Erythroblast (primary cell): ENCODE results near the gene NR3C2.

Experiments used
- DNase-seq, 2 experiments: peaks; one replicate each; lab custom pipeline; 2025; lab: John Stamatoyannopoulos, UW
- GATA1 ChIP-seq: IDR thresholded peaks from 2 replicates; pipeline ENCODE4 v1.6.1; 2011; ENCODE audit warnings: low read depth, mild to moderate bottlenecking, control low read depth, low read length, moderate library complexity
- POLR2A ChIP-seq: IDR thresholded peaks from 2 replicates; pipeline ENCODE4 v1.6.1; 2011; ENCODE audit warnings: mild to moderate bottlenecking, low read length

The NR3C2 gene

DNA sequence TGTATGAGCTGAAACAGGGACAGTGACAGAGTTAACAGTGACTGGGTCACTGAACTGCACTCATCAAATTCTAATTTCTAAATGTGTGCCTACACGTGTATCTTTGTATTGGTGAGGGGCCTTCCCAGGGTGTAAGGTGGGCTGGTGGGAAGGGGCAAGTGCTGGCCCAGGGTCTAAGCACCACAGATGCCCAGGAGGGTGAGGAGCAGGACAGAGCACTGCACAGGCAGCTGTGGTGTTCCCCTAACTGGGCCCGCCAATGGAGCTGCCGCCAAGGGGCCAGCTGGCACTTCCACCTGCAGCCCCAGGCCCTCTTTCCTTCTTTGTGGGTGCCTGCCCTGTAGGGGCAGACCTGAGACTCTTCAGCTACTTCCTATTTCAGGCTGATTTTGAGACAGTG, 360.5 kb downstream of the NR3C2 start:
- TF ChIP-seq GATA1 (no peak), POLR2A (no peak)
- no peak for DNase-seq

DNA sequence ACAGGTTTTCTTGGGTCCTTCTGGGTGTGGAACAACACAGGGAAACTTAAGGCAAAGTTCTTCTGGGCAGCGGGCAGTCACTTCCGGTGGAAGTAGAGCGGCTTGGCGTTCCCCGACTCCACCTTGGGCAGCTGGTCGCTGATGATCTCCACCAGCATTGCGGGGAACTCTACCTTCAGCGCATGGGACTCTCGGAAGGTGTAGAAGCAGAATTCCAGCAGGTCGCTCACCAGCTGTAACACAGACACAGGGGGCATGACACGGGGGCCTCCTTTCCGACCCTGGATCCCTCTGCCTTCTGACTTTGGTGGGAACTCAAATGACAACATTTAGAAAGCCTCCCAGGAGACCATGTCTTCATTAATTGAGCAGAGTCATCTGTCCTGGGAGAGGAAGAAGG, 360.9 kb downstream of the NR3C2 start:
- no peak for DNase-seq

GRCh38 chr4:148079961-148080360, 362.3 kb downstream of the NR3C2 start:
- DNase-seq, result no peak
- no peak for TF ChIP-seq POLR2A
- TF ChIP-seq GATA1, result no peak

More for the DNA sequence above, 360.9 kb downstream of the NR3C2 start:
- TF ChIP-seq GATA1 (no peak), POLR2A (no peak)

GRCh38 chr4:148078061-148078460, 364.2 kb downstream of the NR3C2 start:
- no peak for DNase-seq
- TF ChIP-seq GATA1, result no peak
- no peak for TF ChIP-seq POLR2A

GRCh38 chr4:148077581-148077980, 364.6 kb downstream of the NR3C2 start:
- TF ChIP-seq GATA1 (no peak), POLR2A (no peak)
- DNase-seq, result no peak

DNA sequence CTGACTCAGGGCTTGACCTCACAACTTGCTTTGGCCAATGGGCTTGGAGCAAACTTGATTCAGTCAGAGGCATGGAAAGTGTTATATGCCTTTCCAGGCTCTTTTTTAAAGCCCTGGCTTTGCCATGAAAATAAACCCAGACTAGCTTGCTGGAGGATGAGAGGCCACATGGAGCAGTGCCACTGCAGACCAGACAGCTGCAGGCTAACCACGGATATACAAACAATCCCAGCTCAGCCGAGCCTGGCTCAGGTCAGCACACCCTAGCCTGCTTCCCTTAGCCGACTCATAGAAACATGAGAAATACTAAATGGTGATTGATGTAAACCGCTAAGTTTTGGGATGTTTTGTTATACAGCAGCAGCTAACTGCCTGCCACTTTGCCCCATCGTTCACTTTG, 365.2 kb downstream of the NR3C2 start:
- DNase-seq, result no peak
- TF ChIP-seq GATA1, result no peak
- TF ChIP-seq POLR2A, result no peak

- no peak for DNase-seq
- no peak for TF ChIP-seq GATA1
- no peak for TF ChIP-seq POLR2A
These were observed 366.8 kb downstream of the NR3C2 start for GRCh38 chr4:148075438-148075837.

- TF ChIP-seq POLR2A (no peak), GATA1 (no peak)
- no peak for DNase-seq
These were observed 367.8 kb downstream of the NR3C2 start for GRCh38 chr4:148074462-148074861.

GRCh38 chr4:148073349-148073748, 368.9 kb downstream of the NR3C2 start:
- DNase-seq, result no peak
- no peak for TF ChIP-seq GATA1
- no peak for TF ChIP-seq POLR2A

DNA sequence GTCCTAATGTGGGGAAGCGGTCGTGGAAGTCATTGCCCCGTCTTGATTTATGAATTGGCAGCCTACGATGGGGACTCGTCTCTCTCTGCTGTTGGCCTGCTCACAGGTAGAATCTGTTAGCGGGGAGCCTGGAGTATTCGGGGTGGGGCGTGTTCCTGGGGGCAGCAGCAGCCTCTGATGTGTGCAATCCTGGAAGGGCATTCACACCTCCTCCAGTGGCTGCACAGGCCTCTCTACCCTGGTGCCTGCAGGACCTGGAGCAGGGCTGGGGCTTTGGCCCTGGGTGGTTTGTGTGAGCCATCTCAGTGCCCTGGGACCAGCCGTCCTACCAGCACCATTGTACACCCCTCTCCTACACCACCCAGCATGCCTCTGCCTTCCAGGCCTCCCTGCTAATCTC, 369.4 kb downstream of the NR3C2 start:
- TF ChIP-seq GATA1, result no peak
- TF ChIP-seq POLR2A, result no peak
- DNase-seq, result no peak

DNA sequence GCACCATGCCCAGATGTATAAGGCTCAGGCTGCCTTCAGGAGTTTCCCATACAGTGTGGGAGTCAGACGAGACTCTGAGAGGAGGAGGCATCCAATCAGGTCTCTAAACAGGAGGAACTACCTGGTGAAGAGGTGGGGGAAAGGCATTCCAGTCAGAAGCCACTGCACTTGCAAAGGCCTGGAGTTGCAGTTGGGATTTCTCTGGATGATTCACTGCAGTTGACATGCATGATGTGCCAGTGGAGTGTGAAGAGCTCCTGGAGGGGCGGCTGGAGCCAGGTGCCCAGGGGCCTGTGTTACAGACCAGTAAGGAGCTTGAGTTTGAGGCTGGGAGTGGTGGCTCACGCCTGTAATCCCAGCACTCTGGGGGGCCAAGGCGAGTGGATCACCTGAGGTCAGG, 371.2 kb downstream of the NR3C2 start:
- no peak for DNase-seq
- TF ChIP-seq POLR2A, result no peak
- no peak for TF ChIP-seq GATA1

DNA sequence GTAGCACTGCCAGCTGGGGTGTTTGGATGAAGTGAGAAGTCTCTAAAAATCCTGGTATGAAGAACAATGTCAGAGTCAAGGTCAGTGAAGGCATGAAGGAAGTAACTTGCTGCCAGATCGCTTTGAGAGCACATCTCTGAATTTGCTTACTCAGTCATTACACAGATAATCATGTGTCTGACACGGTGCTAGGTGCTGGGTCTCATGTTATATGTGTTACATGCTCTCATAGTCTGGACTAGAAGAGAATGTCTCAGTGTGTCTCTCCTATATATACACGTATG, 372.4 kb downstream of the NR3C2 start:
- DNase-seq, result no peak
- TF ChIP-seq POLR2A (no peak), GATA1 (no peak)

GRCh38 chr4:148069086-148069894, 372.9 kb downstream of the NR3C2 start:
- no peak for DNase-seq
- no peak for TF ChIP-seq POLR2A
- no peak for TF ChIP-seq GATA1

DNA sequence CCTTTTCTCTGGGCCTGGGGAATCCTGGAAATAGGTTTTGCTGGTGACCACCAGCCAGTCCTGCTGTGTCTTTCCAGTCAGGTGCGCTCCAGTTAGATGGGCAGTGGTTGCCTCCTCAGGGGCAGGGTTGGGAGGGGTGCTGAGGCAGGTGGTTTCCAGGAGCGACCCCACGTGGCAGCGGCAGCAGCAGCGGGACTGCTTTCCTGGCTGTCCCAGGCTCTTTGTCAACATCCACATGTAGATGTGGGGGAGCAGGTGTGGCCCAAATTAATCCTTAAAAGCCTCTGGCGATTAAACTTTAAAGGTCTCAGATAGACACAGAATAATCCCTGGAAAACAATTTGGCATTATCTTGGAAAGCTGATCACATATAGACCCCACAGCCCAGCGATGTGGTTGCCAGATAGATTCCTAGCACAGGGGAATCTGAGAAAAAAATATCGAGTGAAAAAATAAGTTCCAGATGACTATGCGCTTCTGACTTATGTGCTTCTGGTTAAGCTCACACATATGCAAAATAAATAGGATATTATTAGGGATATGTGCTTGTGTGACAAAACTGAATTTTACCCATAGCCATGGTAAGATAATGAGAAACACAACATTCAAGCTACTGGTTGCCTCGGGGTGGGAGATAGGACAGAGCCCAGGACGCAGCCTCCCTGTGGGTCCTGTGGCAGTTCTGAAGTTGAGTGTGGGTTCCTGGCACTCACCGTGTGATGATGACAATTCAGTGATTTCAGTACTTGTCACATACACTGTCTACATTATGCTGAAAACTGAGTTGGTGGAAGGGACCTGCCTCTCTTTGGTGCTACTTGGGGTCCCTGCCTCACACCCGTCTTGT, 373.9 kb downstream of the NR3C2 start:
- TF ChIP-seq POLR2A, result no peak
- TF ChIP-seq GATA1, result no peak

More for the DNA sequence above, 373.9 kb downstream of the NR3C2 start:
- DNase-seq, result no peak
